H1 (cell line): ENCODE results near the gene RPTOR. TPM values are rescaled to one million over a fixed set of nuclear protein-coding genes. Genes with fewer than 3 reads are reported as not detected.

Experiments used
- CTCF ChIA-PET: fragments of 300-600 bp; sonication (Branson Sonifier 250); formaldehyde crosslinking; loops from one replicate; lab custom pipeline; 2021; ENCODE audit not compliant: partially characterized antibody; lab: Charles Lee
- POLR2A ChIA-PET: fragments of 300-600 bp; sonication (Branson Sonifier 250); formaldehyde crosslinking; loops from one replicate; lab custom pipeline; 2021; ENCODE audit warnings: inconsistent platforms; ENCODE audit not compliant: partially characterized antibody; lab: Charles Lee
- DNase-seq, 2 experiments: peaks; one replicate each; pipeline versions ENCODE4 v3.0.0 to v3.0.0-alpha.2; 2010 to 2022; ENCODE audit warnings: low spot score in 2 of 2, low read depth in 1 of 2, mixed read lengths in 1 of 2
- FAIRE-seq: peaks from 2 replicates; lab custom pipeline; 2011; peaks lifted over from hg19 to GRCh38; lab: Jason Lieb, UNC
- H2AFZ ChIP-seq: 2 replicates; pipeline ENCODE4 v1.8.1; 2012; ENCODE audit warnings: low read length, inconsistent platforms
- H2AK5ac ChIP-seq: 2 replicates; pipeline ENCODE4 v1.6.1; 2013; ENCODE audit warnings: low read depth, low read length
- H2BK120ac ChIP-seq: replicated peaks from 2 replicates; pipeline ENCODE3; 2013; ENCODE audit warnings: low read depth, low read length, inconsistent platforms
- H2BK12ac ChIP-seq: 2 replicates; pipeline ENCODE4 v1.6.1; 2013; ENCODE audit warnings: low read depth, low read length
- H2BK15ac ChIP-seq: 2 replicates; pipeline ENCODE4 v1.6.1; 2013; ENCODE audit warnings: low read length
- H2BK20ac ChIP-seq: 2 replicates; pipeline ENCODE4 v1.6.1; 2013; ENCODE audit warnings: low read length
- H2BK5ac ChIP-seq: 2 replicates; pipeline ENCODE4 v1.6.1; 2013; ENCODE audit warnings: low read depth, low read length
- H3K14ac ChIP-seq: 2 replicates; pipeline ENCODE4 v1.6.1; 2013; ENCODE audit warnings: inconsistent platforms; ENCODE audit not compliant: insufficient read length
- H3K18ac ChIP-seq: 2 replicates; pipeline ENCODE4 v1.6.1; 2013; ENCODE audit warnings: low read length; ENCODE audit errors: extremely low read depth
- H3K23ac ChIP-seq: 2 replicates; pipeline ENCODE4 v1.6.1; 2013; ENCODE audit warnings: inconsistent platforms; ENCODE audit not compliant: insufficient read length
- H3K23me2 ChIP-seq: 2 replicates; pipeline ENCODE4 v1.6.1; 2013; ENCODE audit warnings: low read depth, low read length
- H3K27ac ChIP-seq: 2 replicates; pipeline ENCODE4 v1.6.1; 2011; ENCODE audit warnings: low read depth, low read length, inconsistent platforms
- H3K27me3 ChIP-seq, 4 experiments: replicated peaks in 1 of 4; 1 replicate in 1 of 4; 2 replicates in 3 of 4; pipeline versions ENCODE4 v1.6.1 to v1.8.1; 2011 to 2013; ENCODE audit warnings: low read length in 3 of 4, mild to moderate bottlenecking in 3 of 4, inconsistent platforms in 2 of 4, mixed read lengths in 2 of 4, moderate library complexity in 1 of 4; ENCODE audit not compliant: control insufficient read depth in 3 of 4, insufficient read depth in 3 of 4; ENCODE audit errors: extremely low read depth in 1 of 4
- H3K36me3 ChIP-seq, 4 experiments: 2 replicates each; pipeline versions ENCODE4 v1.6.1 to v1.8.1; 2011 to 2013; ENCODE audit warnings: mild to moderate bottlenecking in 4 of 4, low read length in 3 of 4, moderate library complexity in 2 of 4, control low read depth in 1 of 4, inconsistent platforms in 1 of 4; ENCODE audit not compliant: insufficient read depth in 4 of 4, control insufficient read depth in 2 of 4
- H3K4ac ChIP-seq: replicated peaks from 2 replicates; pipeline ENCODE3; 2013; ENCODE audit warnings: low read length, low read depth, mixed read lengths, inconsistent platforms; ENCODE audit not compliant: insufficient read length
- H3K4me1 ChIP-seq, 4 experiments: replicated peaks in 1 of 4; 1 replicate in 1 of 4; 2 replicates in 3 of 4; pipeline versions ENCODE4 v1.6.1 to v1.8.1; 2011 to 2013; ENCODE audit warnings: low read length in 3 of 4, inconsistent platforms in 2 of 4, mixed read lengths in 1 of 4; ENCODE audit not compliant: insufficient read depth in 4 of 4, control insufficient read depth in 3 of 4
- H3K4me2 ChIP-seq, 2 experiments: 2 replicates each; pipeline versions ENCODE4 v1.6.1 to v1.8.1; 2011 to 2013; ENCODE audit warnings: low read depth in 2 of 2, low read length in 2 of 2, control low read depth in 1 of 2, inconsistent platforms in 1 of 2, mild to moderate bottlenecking in 1 of 2; ENCODE audit not compliant: insufficient read depth in 1 of 2
- H3K4me3 ChIP-seq, 4 experiments: fragments of 200-600, 300-600 bp in 1 of 4; sonication (generic), shearing (Covaris generic), sonication (Bioruptor Twin) in 1 of 4; 2 replicates each; pipeline versions ENCODE4 v1.5.1 to v1.8.1; 2011 to 2016; ENCODE audit warnings: low read length in 4 of 4, low read depth in 3 of 4, control low read depth in 2 of 4, inconsistent platforms in 2 of 4, mild to moderate bottlenecking in 2 of 4, mixed read lengths in 1 of 4, moderate library complexity in 1 of 4; ENCODE audit not compliant: insufficient read depth in 2 of 4; ENCODE audit errors: extremely low read depth in 1 of 4
- H3K56ac ChIP-seq: replicated peaks from 2 replicates; pipeline ENCODE3; 2013; ENCODE audit warnings: low read depth, mild to moderate bottlenecking, mixed read lengths, low read length, inconsistent platforms; ENCODE audit not compliant: insufficient read length
- H3K79me1 ChIP-seq: 2 replicates; pipeline ENCODE4 v1.6.1; 2013; ENCODE audit warnings: low read depth, low read length, control low read depth
- H3K79me2 ChIP-seq, 2 experiments: 2 replicates each; pipeline versions ENCODE4 v1.6.1 to v1.8.1; 2012 to 2013; ENCODE audit warnings: low read length in 2 of 2, mild to moderate bottlenecking in 2 of 2, inconsistent platforms in 1 of 2; ENCODE audit not compliant: insufficient read depth in 2 of 2, control insufficient read depth in 1 of 2
- H3K9ac ChIP-seq, 4 experiments: replicated peaks in 1 of 4; 1 replicate in 1 of 4; 2 replicates in 3 of 4; pipeline versions ENCODE4 v1.6.1 to v1.8.1; 2011 to 2013; ENCODE audit warnings: low read depth in 3 of 4, low read length in 3 of 4, control low read depth in 2 of 4, mild to moderate bottlenecking in 2 of 4, moderate library complexity in 2 of 4, inconsistent platforms in 1 of 4; ENCODE audit errors: extremely low read depth in 1 of 4
- H3K9me3 ChIP-seq, 2 experiments: 2 replicates each; pipeline versions ENCODE4 v1.6.1 to v1.8.1; 2012 to 2013; ENCODE audit warnings: mild to moderate bottlenecking in 2 of 2, moderate library complexity in 2 of 2, control low read depth in 1 of 2, inconsistent platforms in 1 of 2, low read depth in 1 of 2, low read length in 1 of 2, mixed read lengths in 1 of 2; ENCODE audit not compliant: insufficient read depth in 2 of 2
- H4K20me1 ChIP-seq, 2 experiments: replicated peaks in 1 of 2; 2 replicates each; pipeline versions ENCODE3 to v1.8.1; 2011 to 2013; ENCODE audit warnings: inconsistent platforms in 2 of 2, low read length in 2 of 2, mild to moderate bottlenecking in 1 of 2; ENCODE audit not compliant: insufficient read depth in 2 of 2, control insufficient read depth in 1 of 2
- H4K5ac ChIP-seq: 2 replicates; pipeline ENCODE4 v1.6.1; 2013; ENCODE audit warnings: low read length, low read depth, mixed read lengths, inconsistent platforms; ENCODE audit not compliant: insufficient read length
- H4K8ac ChIP-seq: 2 replicates; pipeline ENCODE4 v1.8.0; 2013; ENCODE audit warnings: mild to moderate bottlenecking, moderate library complexity, low read length, inconsistent platforms; ENCODE audit not compliant: insufficient read depth; ENCODE audit errors: extremely low read depth
- H4K91ac ChIP-seq: replicated peaks from 2 replicates; pipeline ENCODE3; 2013; ENCODE audit warnings: low read length, mixed read lengths, inconsistent platforms; ENCODE audit not compliant: insufficient read length
- ASH2L ChIP-seq: fragments of 200-600, 300-600 bp; sonication (generic); IDR thresholded peaks from one replicate; pipeline ENCODE4 v1.7.1; 2017; ENCODE audit warnings: low read length
- BACH1 ChIP-seq: IDR thresholded peaks from 2 replicates; pipeline ENCODE4 v1.6.1; 2012; ENCODE audit warnings: low read length, improper control_type of control experiment
- CEBPB ChIP-seq: IDR thresholded peaks from 2 replicates; pipeline ENCODE4 v1.6.1; 2012; ENCODE audit warnings: low read depth, low read length
- CHD1 ChIP-seq: IDR thresholded peaks from 2 replicates; pipeline ENCODE4 v1.6.1; 2012; ENCODE audit warnings: low read depth, low read length, improper control_type of control experiment
- JUN ChIP-seq: IDR thresholded peaks from 2 replicates; pipeline ENCODE4 v1.6.1; 2011; ENCODE audit warnings: low read depth, mild to moderate bottlenecking, improper control_type of control experiment, low read length
- JUND ChIP-seq: IDR thresholded peaks from 2 replicates; pipeline ENCODE4 v1.6.1; 2011; ENCODE audit warnings: mild to moderate bottlenecking, improper control_type of control experiment, low read length
- KDM4A ChIP-seq: IDR thresholded peaks from one replicate; pipeline ENCODE4 v1.7.1; 2012; ENCODE audit warnings: low read depth, mild to moderate bottlenecking, moderate library complexity, low read length, inconsistent platforms; ENCODE audit not compliant: severe bottlenecking
- MAX ChIP-seq: IDR thresholded peaks from 2 replicates; pipeline ENCODE4 v1.6.1; 2012; ENCODE audit warnings: inconsistent platforms
- POLR2AphosphoS5 ChIP-seq: IDR thresholded peaks from 2 replicates; pipeline ENCODE4 v1.6.1; 2011; ENCODE audit warnings: low read depth, low read length
- POU5F1 ChIP-seq: IDR thresholded peaks from 2 replicates; pipeline ENCODE4 v1.6.1; 2011; ENCODE audit warnings: low read depth, mild to moderate bottlenecking, low read length, moderate library complexity
- RAD21 ChIP-seq, 2 experiments: IDR thresholded peaks in 1 of 2; conservative IDR thresholded peaks in 1 of 2; 2 replicates each; pipeline ENCODE4 v1.6.1; 2011; ENCODE audit warnings: low read depth in 2 of 2, low read length in 2 of 2, improper control_type of control experiment in 1 of 2, inconsistent platforms in 1 of 2, mild to moderate bottlenecking in 1 of 2, moderate library complexity in 1 of 2
- SIX5 ChIP-seq: IDR thresholded peaks from 2 replicates; pipeline ENCODE4 v1.6.1; 2011; ENCODE audit warnings: mild to moderate bottlenecking, low read depth, low read length
- SP2 ChIP-seq: IDR thresholded peaks from 2 replicates; pipeline ENCODE4 v1.6.1; 2012; ENCODE audit warnings: mild to moderate bottlenecking, low read length, inconsistent platforms
- TBP ChIP-seq: IDR thresholded peaks from 2 replicates; pipeline ENCODE4 v1.6.1; 2011; ENCODE audit warnings: low read depth, low read length, improper control_type of control experiment
- TEAD4 ChIP-seq: IDR thresholded peaks from 2 replicates; pipeline ENCODE4 v1.6.1; 2012; ENCODE audit warnings: low read depth, low read length, inconsistent platforms, mixed read lengths
- ZNF274 ChIP-seq: IDR thresholded peaks from 2 replicates; pipeline ENCODE4 v1.7.0; 2012; ENCODE audit warnings: low read length, borderline replicate concordance; ENCODE audit errors: extremely low read depth
- WGBS, 2 experiments: shearing (Covaris generic) in 1 of 2; methylation state at CpG; one replicate each; pipeline versions ENCODE4 v1.1.6 to v1.1.7; 2013 to 2015; ENCODE audit warnings: low lambda C conversion rate in 2 of 2, mixed read lengths in 2 of 2, inconsistent platforms in 1 of 2, low coverage in 1 of 2, missing lambda C conversion rate in 1 of 2; ENCODE audit not compliant: insufficient replicate concordance in 2 of 2, insufficient coverage in 1 of 2, insufficient read length in 1 of 2; ENCODE audit errors: extremely low coverage in 1 of 2, missing lambda C conversion rate in 1 of 2; 5-methylcytosine and 5-hydroxymethylcytosine counted together
- polyA plus RNA-seq, 7 experiments: library from polyadenylated mRNA; depleted of rRNA in 3 of 7; stranded (reverse) in 5 of 7; unstranded in 2 of 7; fragments of >200 nt in 5 of 7; fragments of 200-250 nt in 2 of 7; gene quantifications; 1 replicate in 5 of 7; 2 replicates in 1 of 7; 4 replicates in 1 of 7; pipeline versions ENCODE4 v1.2.1 to v1.2.3, GENCODE V29; 2011 to 2013; ENCODE audit warnings: missing spikeins in 2 of 7, mixed read lengths in 2 of 7
- total RNA-seq: library from RNA; stranded (reverse); fragmentation: NEBNext Ultra II Directional; extraction: Animal tissue kit (Norgen Biotek cat#: 25700); gene quantifications from 2 replicates; pipeline ENCODE4 v1.2.1, GENCODE V29; 2021

Gene RPTOR
- total and polyA plus RNA-seq, 2 of the 8 experiments (the other 6 are each of a cell fraction or from before 2014, with no cell fraction given) = 6.9 to 28.7 TPM

- Histone ChIP-seq H3K4ac (no peak overlapping the region), H2BK5ac (no peak overlapping the region), H3K9ac (no peak overlapping the region), H3K79me1 (no peaks in the 10 kb centered on the region; the same call in 1 of the 2 replicates), H3K18ac (no peak overlapping the region), H3K79me2 (no peaks in the 10 kb centered on the region), H2BK120ac (no peak overlapping the region), H2AFZ (no peak overlapping the region), H3K4me2 (no peak overlapping the region), H2BK15ac (no peak overlapping the region), H4K5ac (no peak overlapping the region), H3K27me3 (no peaks in the 10 kb centered on the region), H2BK20ac (no peak overlapping the region), H3K27ac (no peak overlapping the region), H4K8ac (no peak overlapping the region), H3K4me1 (peaks cover 0 to 3% (median 1%) of the 10 kb centered on the region in 4 experiments; a peak in 2 of 7 replicates), H3K14ac (no peak overlapping the region), H3K36me3 (no peaks in the 10 kb centered on the region), H3K23ac (no peak overlapping the region), H2AK5ac (no peak overlapping the region), H4K91ac (no peak overlapping the region), H3K23me2 (no peaks in the 10 kb centered on the region), H3K4me3 (no peak overlapping the region), H3K9me3 (no peaks in the 10 kb centered on the region), H3K56ac (no peak overlapping the region), H4K20me1 (peaks cover 1 to 3% of the 10 kb centered on the region in 2 experiments), H2BK12ac (no peak overlapping the region)
- TF ChIP-seq JUN = no peak
- TF ChIP-seq ASH2L = no peak
- TF ChIP-seq BACH1 = no peak
- no peak for TF ChIP-seq RAD21 (IDR thresholded peaks at IDR 0.05 in 1 of 2, conservative IDR thresholded peaks at IDR 0.05 in 1 of 2; ENCODE audit: low read depth in 2 of 2, low read length in 2 of 2)
- TF ChIP-seq SP2 = no peak
- no peak for TF ChIP-seq ZNF274
- TF ChIP-seq SIX5 = no peak
- TF ChIP-seq CHD1 = no peak
- TF ChIP-seq MAX = no peak
- no peak for TF ChIP-seq TBP
- no peak for TF ChIP-seq JUND
- no peak for TF ChIP-seq POU5F1
- no peak for TF ChIP-seq POLR2AphosphoS5
- no peak for TF ChIP-seq TEAD4
- TF ChIP-seq CEBPB = no peak
- no peak for TF ChIP-seq KDM4A
- WGBS, 2 experiments = 86% methylated on average over 4 of the region's 4 CpGs; no CpG with 5 or more reads in 1 of the 2 experiments
- CTCF ChIA-PET = interaction anchor here (3.0 kb wide), 1 partner anchor 22 kb away, joined by 13 read pairs; no protein-coding TSS in a partner anchor
- POLR2A ChIA-PET = interaction anchor here (1.5 kb wide), 1 partner anchor 32 kb away, joined by 5 read pairs; no protein-coding TSS in a partner anchor
- FAIRE-seq (no peak), DNase-seq (no peak)
Measured at GRCh38 chr17:80936218-80936617, 391.6 kb downstream of the RPTOR start.
